GM12864 (cell line): ENCODE measurements around the gene PERCC1.
"Not testable (repeated sequence)": the region's sequence is repeated elsewhere in the genome, so short reads cannot be mapped to it uniquely, and the experiment has no call there.

Experiments
- DNase-seq: peaks from one replicate; pipeline ENCODE4 v3.0.0-alpha.2; 2011; ENCODE audit warnings: low read depth
- H3K4me3 ChIP-seq: 2 replicates; pipeline ENCODE4 v1.5.1; 2011; ENCODE audit warnings: mild to moderate bottlenecking, low read depth, low read length, control low read depth
- CTCF ChIP-seq: IDR thresholded peaks from 2 replicates; pipeline ENCODE4 v1.5.1; 2011; ENCODE audit warnings: low read depth, mild to moderate bottlenecking, moderate library complexity, low read length, control low read depth, inconsistent platforms; ENCODE audit errors: missing control alignments

PERCC1 gene

GRCh38 chr16:1439058-1439698, 8.3 kb downstream of the PERCC1 start:
- TF ChIP-seq CTCF: no peak
- no peak for DNase-seq
- H3K4me3 ChIP-seq: no peak overlapping the region

GRCh38 chr16:1439699-1440074, 8.8 kb downstream of the PERCC1 start:
- not testable (repeated sequence) for DNase-seq, H3K4me3 ChIP-seq

GRCh38 chr16:1441391-1441829, 10.5 kb downstream of the PERCC1 start:
- H3K4me3 ChIP-seq: no peak overlapping the region
- no peak for TF ChIP-seq CTCF
- no peak for DNase-seq

DNA sequence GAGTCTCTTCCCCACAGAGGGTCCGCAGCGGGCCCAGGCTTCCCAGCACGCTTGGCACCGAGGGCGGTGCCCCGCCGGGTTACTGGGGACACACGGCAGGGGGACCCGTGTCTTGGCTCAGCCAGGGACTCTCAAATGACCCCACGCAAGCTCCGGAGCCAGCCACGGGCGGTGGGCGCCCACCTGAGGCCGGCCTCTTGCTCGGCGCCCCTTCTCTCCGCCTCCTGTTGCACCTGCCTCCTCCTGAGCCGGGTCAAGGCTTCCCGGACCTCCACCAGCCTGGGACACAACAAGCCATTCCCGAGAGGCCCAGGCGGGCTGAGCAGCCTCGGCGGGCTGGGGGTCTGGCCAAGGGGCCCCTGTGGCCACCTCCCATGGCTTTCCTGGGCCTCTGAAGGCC, 11.8 kb downstream of the PERCC1 start:
- no peak for TF ChIP-seq CTCF
- no peak for DNase-seq
- H3K4me3 ChIP-seq: no peak overlapping the region

DNA sequence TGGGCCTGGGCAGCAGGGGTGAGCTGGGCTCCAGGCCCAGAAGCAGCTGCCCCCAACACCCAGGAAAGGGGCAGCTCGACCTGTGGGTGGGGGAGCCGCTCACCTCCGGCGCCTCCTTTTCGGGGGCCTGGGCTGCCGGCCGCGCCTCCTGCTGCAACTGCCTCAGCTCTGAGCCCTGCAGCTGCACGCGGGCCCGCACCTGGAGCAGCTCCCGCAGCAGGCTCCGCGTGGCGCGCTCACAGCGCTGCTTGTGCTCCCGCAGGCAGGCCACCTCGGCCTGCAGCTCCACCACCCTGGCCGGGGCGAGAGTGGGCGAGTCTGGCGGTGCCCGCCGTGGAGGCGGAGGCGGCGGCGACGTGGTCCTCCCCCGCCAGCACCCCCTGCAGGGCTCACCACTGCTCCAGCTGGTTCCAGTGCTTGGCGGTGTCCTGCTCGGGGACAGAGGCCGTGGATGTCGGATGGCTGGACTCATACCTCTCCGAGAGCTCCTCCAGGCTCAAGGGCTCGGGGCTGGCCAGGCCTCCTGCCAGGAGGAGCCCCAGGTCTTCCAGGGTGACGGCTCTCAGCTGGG, 12.6 kb downstream of the PERCC1 start:
- H3K4me3 ChIP-seq: no peak overlapping the region
- no peak for DNase-seq
- no peak for TF ChIP-seq CTCF

- no peak within 1 kb of the TSS for H3K4me3 ChIP-seq
- no peak for DNase-seq
- no peak for TF ChIP-seq CTCF
These were observed 13.3 kb downstream of the PERCC1 start, which contains the start of gene CCDC154 for GRCh38 chr16:1443980-1444729. Gene CCDC154, minus strand, starts transcription at chr16:1444556. Its CDS starts 234 bp downstream, at chr16:1444322.

GRCh38 chr16:1444730-1445517, 14.0 kb downstream of the PERCC1 start:
- DNase-seq: no peak
- TF ChIP-seq CTCF: no peak
- H3K4me3 ChIP-seq: no peak overlapping the region
